Esophagus squamous epithelium (tissue), 5 donors: ENCODE data around the gene SIDT1. TPM values are rescaled to one million over a fixed set of nuclear protein-coding genes. Genes with fewer than 3 reads are reported as not detected.

ENCODE experiments used
- DNase-seq: peaks from one replicate; lab custom pipeline; 2025; lab: John Stamatoyannopoulos, UW
- H3K27ac ChIP-seq, 4 donors: fragments of 200-600 bp; sonication (generic); one replicate each; pipeline ENCODE4 v1.5.1; 2016 to 2019; ENCODE audit warnings: mild to moderate bottlenecking in 1 of 4
- H3K27me3 ChIP-seq, 4 donors: fragments of 200-600 bp; sonication (generic); 1 replicate in 3 of 4; 2 replicates in 1 of 4; pipeline versions ENCODE4 v1.5.1 to v1.6.0; 2017 to 2021; ENCODE audit warnings: antibody characterized with exemption in 1 of 4
- H3K36me3 ChIP-seq, 3 donors: fragments of 200-600 bp; sonication (generic); one replicate each; pipeline ENCODE4 v1.5.1; 2016 to 2019
- H3K4me1 ChIP-seq, 3 donors: fragments of 200-600 bp; sonication (generic); one replicate each; pipeline ENCODE4 v1.5.1; 2017 to 2019
- H3K4me3 ChIP-seq, 4 donors: fragments of 200-600 bp; sonication (generic); 1 replicate in 3 of 4; 2 replicates in 1 of 4; pipeline ENCODE4 v1.5.1; 2016 to 2019; ENCODE audit warnings: mild to moderate bottlenecking in 2 of 4, moderate library complexity in 1 of 4
- H3K9me3 ChIP-seq, 3 donors: fragments of 200-600 bp; sonication (generic); one replicate each; pipeline ENCODE4 v1.5.1; 2016 to 2019
- POLR2A ChIP-seq, 4 donors: fragments of 450-650 bp; IDR thresholded peaks; one replicate each; pipeline ENCODE4 v1.6.1; 2017; ENCODE audit warnings: antibody characterized with exemption in 4 of 4, mild to moderate bottlenecking in 4 of 4, moderate library complexity in 3 of 4
- WGBS, 2 donors: methylation state at CpG; one replicate each; pipeline ENCODE4 v1.1.5; 2018; 5-methylcytosine and 5-hydroxymethylcytosine counted together
- intact Hi-C: fragments of 100-400 bp; cut with DNase I; formaldehyde crosslinking; loops from one replicate; pipeline ENCODE4 v1.15.0; 2022
- total RNA-seq, 4 donors: library from RNA; depleted of rRNA; stranded (reverse); fragments of >200 nt; gene quantifications; one replicate each; pipeline ENCODE4 v1.1.0, GENCODE V29; 2016
- TF ChIP-seq, protein P1 (sequence below), 6 experiments: fragments of 450-650 bp in 4 of 6; fragments of 200-600 bp in 2 of 6; sonication (generic) in 2 of 6; IDR thresholded peaks; one replicate each; pipeline ENCODE4 v1.5.1; 2016 to 2019; ENCODE audit warnings: antibody characterized with exemption in 6 of 6, mild to moderate bottlenecking in 4 of 6, moderate library complexity in 4 of 6
- donor health status: DM: yes; HTN: yes; CAD: no.

SIDT1 gene
- total RNA-seq, 4 donors from 2014 or later = 3.8 to 4.4 (median 4.3) TPM

DNA sequence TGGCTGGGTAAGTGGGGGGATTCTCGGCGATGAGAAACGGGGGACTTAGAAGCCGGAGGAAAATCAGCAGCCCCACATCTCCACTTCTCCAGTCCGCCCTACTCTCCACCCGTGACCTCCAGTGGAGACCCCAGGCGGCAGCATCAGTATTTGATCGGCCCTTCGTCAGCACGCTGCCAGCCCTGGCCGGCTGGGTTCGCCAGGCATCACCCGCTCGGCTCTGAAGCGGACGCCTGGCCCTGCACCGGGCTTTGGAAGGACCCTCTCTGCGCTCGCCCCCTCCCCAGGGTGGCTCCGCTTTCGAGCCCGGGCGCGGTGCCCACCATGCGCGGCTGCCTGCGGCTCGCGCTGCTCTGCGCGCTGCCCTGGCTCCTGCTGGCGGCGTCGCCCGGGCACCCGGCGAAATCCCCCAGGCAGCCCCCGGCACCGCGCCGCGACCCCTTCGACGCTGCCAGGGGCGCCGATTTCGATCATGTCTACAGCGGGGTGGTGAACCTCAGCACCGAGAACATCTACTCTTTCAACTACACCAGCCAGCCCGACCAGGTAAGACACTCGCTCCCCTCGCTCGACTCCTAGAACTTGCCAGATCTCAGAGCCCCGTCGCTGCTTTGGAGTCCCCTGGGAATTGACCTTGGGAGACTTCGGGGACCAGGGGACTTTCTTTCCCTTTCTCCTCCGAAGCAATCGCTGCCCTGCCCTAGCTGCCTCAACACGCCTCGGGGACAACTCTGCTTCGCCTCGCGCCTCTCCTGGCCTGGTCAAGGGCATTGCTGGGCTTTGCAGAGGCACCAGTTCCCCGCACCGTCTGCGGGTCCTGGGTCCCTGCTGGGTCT is 561 bp downstream of the SIDT1 start:
- H3K27ac ChIP-seq = peak overlapping the region; percentile 50 to 78 (median 64)
- TF ChIP-seq, protein P1, sequence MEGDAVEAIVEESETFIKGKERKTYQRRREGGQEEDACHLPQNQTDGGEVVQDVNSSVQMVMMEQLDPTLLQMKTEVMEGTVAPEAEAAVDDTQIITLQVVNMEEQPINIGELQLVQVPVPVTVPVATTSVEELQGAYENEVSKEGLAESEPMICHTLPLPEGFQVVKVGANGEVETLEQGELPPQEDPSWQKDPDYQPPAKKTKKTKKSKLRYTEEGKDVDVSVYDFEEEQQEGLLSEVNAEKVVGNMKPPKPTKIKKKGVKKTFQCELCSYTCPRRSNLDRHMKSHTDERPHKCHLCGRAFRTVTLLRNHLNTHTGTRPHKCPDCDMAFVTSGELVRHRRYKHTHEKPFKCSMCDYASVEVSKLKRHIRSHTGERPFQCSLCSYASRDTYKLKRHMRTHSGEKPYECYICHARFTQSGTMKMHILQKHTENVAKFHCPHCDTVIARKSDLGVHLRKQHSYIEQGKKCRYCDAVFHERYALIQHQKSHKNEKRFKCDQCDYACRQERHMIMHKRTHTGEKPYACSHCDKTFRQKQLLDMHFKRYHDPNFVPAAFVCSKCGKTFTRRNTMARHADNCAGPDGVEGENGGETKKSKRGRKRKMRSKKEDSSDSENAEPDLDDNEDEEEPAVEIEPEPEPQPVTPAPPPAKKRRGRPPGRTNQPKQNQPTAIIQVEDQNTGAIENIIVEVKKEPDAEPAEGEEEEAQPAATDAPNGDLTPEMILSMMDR (IDR thresholded peaks at IDR 0.05) = peak in 1 of 6 experiments; percentile 2
- no peak for TF ChIP-seq POLR2A (IDR thresholded peaks at IDR 0.05)
- intact Hi-C loops = no loop called here
- H3K27me3 ChIP-seq = peaks cover 0 to 42% (median 0%) of the 10 kb centered on the region in 4 donors
- no peaks in the 10 kb centered on the region for H3K9me3 ChIP-seq
- H3K36me3 ChIP-seq = no peaks in the 10 kb centered on the region
- peak overlapping the region; percentile 56 to 78 (median 72) for H3K4me3 ChIP-seq
- WGBS, 2 donors = 0 to 2% methylated on average over 6 to 11 of the region's 66 CpGs
- peaks cover 0 to 64% (median 9%) of the 10 kb centered on the region in 3 donors for H3K4me1 ChIP-seq
- no peak for DNase-seq

DNA sequence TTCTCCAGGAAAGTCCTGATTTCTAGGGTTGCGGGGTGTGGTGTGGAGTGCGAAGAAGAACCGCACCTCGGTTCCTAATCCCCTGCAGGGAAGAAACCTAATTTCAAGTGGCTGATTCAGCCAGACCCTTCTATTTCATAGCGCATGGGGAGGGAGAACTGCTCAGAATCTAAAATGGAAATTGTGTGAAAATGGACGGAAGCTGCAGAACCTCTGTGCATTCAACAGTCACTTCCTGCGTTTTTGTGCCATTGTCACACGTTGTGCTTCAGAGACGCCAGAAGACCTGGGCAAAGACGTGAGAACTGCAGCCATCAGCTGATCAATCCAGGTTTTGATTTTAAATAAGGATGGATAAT is 1.2 kb downstream of the SIDT1 start:
- H3K9me3 ChIP-seq = no peaks in the 10 kb centered on the region
- peak overlapping the region; percentile 56 to 78 (median 72) for H3K4me3 ChIP-seq
- H3K27ac ChIP-seq = peak overlapping the region in 3 of 4 donors; percentile 59 to 78 (median 70)
- no peak for DNase-seq
- TF ChIP-seq, protein P1 (IDR thresholded peaks at IDR 0.05) = no peak
- no peak for TF ChIP-seq POLR2A (IDR thresholded peaks at IDR 0.05)
- 21 to 50% methylated on average over 6 to 8 of the region's 10 CpGs for WGBS, 2 donors
- H3K36me3 ChIP-seq = no peaks in the 10 kb centered on the region
- intact Hi-C loops = no loop called here
- H3K27me3 ChIP-seq = peaks cover 0 to 42% (median 0%) of the 10 kb centered on the region in 4 donors
- H3K4me1 ChIP-seq = peaks cover 0 to 64% (median 9%) of the 10 kb centered on the region in 3 donors

DNA sequence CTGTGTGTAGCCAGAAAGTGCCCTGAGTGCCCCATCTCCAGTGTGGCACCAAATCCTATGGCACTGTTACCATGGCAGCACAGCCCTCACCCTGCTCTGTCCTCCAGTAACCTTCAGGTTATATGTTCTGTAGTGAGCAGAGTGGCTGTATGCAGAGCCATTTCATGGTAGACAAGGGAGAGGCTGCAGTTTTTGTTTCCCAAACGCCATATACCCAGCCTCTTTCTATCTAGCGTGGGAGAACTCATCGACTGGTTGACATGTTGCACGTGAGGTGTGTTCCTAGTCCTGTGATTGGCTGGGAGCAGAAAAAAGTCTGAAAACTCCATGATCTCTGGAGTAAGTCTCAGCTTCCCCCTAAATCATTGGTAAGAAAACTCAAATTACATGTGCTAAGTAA is 2.0 kb downstream of the SIDT1 start:
- Histone ChIP-seq H3K27me3 (peaks cover 0 to 42% (median 0%) of the 10 kb centered on the region in 4 donors), H3K36me3 (no peaks in the 10 kb centered on the region), H3K4me3 (peak overlapping the region in 2 of 4 donors; percentile 74 to 78), H3K4me1 (peaks cover 0 to 64% (median 9%) of the 10 kb centered on the region in 3 donors), H3K9me3 (no peaks in the 10 kb centered on the region), H3K27ac (no peak overlapping the region)
- intact Hi-C loops = no loop called here
- no peak for DNase-seq
- 85 to 88% methylated on average over 4 of the region's 4 CpGs for WGBS, 2 donors
- TF ChIP-seq, protein P1 (IDR thresholded peaks at IDR 0.05) = no peak
- no peak for TF ChIP-seq POLR2A (IDR thresholded peaks at IDR 0.05)

DNA sequence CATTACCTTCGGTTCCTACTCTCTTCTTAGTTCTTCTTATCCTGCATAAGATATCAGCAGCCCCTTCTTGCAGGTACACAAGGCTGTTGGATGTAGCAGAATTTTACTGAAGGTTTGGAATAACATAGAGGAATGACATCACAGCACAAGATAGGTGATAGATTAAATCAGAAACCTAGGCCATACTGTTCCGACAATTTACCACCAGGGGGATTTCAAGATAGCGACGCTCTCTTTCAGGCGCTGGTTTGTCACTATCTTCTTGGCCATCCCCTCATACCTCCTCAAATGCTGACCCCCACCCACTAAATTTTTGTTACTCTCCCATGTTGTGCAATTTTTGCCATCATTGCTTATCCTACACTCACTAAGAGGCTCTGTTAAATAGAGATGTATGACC is 3.5 kb downstream of the SIDT1 start:
- no peak for DNase-seq
- peaks cover 0 to 42% (median 0%) of the 10 kb centered on the region in 4 donors for H3K27me3 ChIP-seq
- H3K4me3 ChIP-seq = no peak overlapping the region
- no peaks in the 10 kb centered on the region for H3K9me3 ChIP-seq
- 62 to 90% methylated on average over 5 of the region's 5 CpGs for WGBS, 2 donors
- TF ChIP-seq POLR2A (IDR thresholded peaks at IDR 0.05) = no peak
- TF ChIP-seq, protein P1 (IDR thresholded peaks at IDR 0.05) = no peak
- no peaks in the 10 kb centered on the region for H3K36me3 ChIP-seq
- H3K4me1 ChIP-seq = peaks cover 0 to 64% (median 9%) of the 10 kb centered on the region in 3 donors
- intact Hi-C loops = no loop called here
- no peak overlapping the region for H3K27ac ChIP-seq

DNA sequence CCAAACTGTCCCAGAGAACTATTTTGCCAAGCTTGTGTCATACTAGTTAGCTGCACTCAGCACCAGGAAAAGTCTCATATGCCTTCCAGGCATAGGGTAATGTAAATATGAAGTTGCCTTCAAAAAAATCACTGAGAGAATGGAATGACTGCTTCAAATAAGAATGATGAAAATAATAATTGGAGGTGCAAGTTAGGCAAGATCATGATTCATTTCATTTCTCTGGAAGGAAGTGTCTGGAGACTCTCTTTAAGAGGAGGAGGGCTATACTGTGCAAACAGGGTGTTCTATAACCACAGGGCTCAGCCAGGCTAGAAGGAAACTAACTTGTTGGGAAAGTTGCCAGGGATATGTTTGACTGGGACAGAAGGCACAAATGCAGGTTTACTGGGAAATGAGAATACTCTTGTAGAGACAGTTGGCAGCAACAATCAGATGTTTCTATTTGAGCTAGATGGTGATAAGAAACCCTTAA is 4.3 kb downstream of the SIDT1 start:
- no peak for TF ChIP-seq POLR2A (IDR thresholded peaks at IDR 0.05)
- TF ChIP-seq, protein P1 (IDR thresholded peaks at IDR 0.05) = no peak
- Histone ChIP-seq H3K27ac (peak overlapping the region in 3 of 4 donors; percentile 1 to 57 (median 21)), H3K4me1 (peaks cover 0 to 58% (median 9%) of the 10 kb centered on the region in 3 donors), H3K27me3 (peaks cover 0 to 38% (median 0%) of the 10 kb centered on the region in 4 donors), H3K9me3 (peaks cover 0 to 6% (median 0%) of the 10 kb centered on the region in 3 donors), H3K4me3 (no peak overlapping the region), H3K36me3 (no peaks in the 10 kb centered on the region)
- DNase-seq = no peak
- intact Hi-C loops = no loop called here
